Endothelial cell of umbilical vein (primary cell): Measurements from ENCODE around the gene LRP11. TPM values are rescaled to one million over a fixed set of nuclear protein-coding genes. Genes with fewer than 3 reads are reported as not detected.

Source experiments
- BruUV-seq: library from RNA; stranded (reverse); fragments of 400-500 nt; replicated peaks from 2 replicates; lab custom pipeline; 2021; lab: Mats Ljungman, UMichigan
- CTCF ChIA-PET: fragments of 300-600, 350-600 bp; sonication (Branson Sonifier 250); formaldehyde crosslinking; loops from one replicate; lab custom pipeline; 2021; ENCODE audit warnings: antibody characterized with exemption, inconsistent platforms; lab: Charles Lee
- POLR2A ChIA-PET: fragments of 300-600, 350-600 bp; sonication (Branson Sonifier 250); formaldehyde crosslinking; loops from one replicate; lab custom pipeline; 2021; ENCODE audit warnings: antibody characterized with exemption, inconsistent platforms; lab: Charles Lee
- DNase-seq: peaks from one replicate; pipeline ENCODE4 v3.0.0-alpha.2; 2011; ENCODE audit warnings: low read depth, low spot score
- FAIRE-seq: peaks from 2 replicates; lab custom pipeline; 2011; peaks lifted over from hg19 to GRCh38; lab: Jason Lieb, UNC
- H2AFZ ChIP-seq: 2 replicates; pipeline ENCODE4 v1.6.0; 2012; ENCODE audit warnings: low read depth, low read length, control low read depth, inconsistent platforms
- H3K27ac ChIP-seq: 2 replicates; pipeline ENCODE4 v1.5.1; 2011; ENCODE audit warnings: low read depth, mild to moderate bottlenecking, control low read depth, low read length, moderate library complexity; ENCODE audit not compliant: insufficient read depth
- H3K27me3 ChIP-seq, 2 experiments: 2 replicates each; pipeline versions ENCODE4 v1.6.0 to v1.6.1; 2011; ENCODE audit warnings: low read length in 2 of 2, mixed read lengths in 1 of 2; ENCODE audit not compliant: control insufficient read depth in 2 of 2, insufficient read depth in 2 of 2
- H3K36me3 ChIP-seq, 2 experiments: 2 replicates in 1 of 2; 3 replicates in 1 of 2; pipeline ENCODE4 v1.5.1; 2011; ENCODE audit warnings: low read length in 2 of 2, mild to moderate bottlenecking in 1 of 2, moderate library complexity in 1 of 2; ENCODE audit not compliant: control insufficient read depth in 2 of 2, insufficient read depth in 2 of 2; ENCODE audit errors: extremely low read depth in 1 of 2
- H3K4me1 ChIP-seq: 3 replicates; pipeline ENCODE4 v1.5.1; 2011; ENCODE audit warnings: mild to moderate bottlenecking, low read length; ENCODE audit not compliant: control insufficient read depth, insufficient read depth; ENCODE audit errors: extremely low read depth
- H3K4me2 ChIP-seq: 2 replicates; pipeline ENCODE4 v1.6.1; 2011; ENCODE audit warnings: low read length, control low read depth, mixed read lengths; ENCODE audit not compliant: insufficient read depth
- H3K4me3 ChIP-seq, 3 experiments: fragments of 200-600 bp in 1 of 3; sonication (generic), shearing (Covaris generic) in 1 of 3; replicated peaks in 1 of 3; 2 replicates each; pipeline ENCODE4 v1.5.1; 2011 to 2016; ENCODE audit warnings: control low read depth in 3 of 3, low read length in 3 of 3, mild to moderate bottlenecking in 2 of 3, inconsistent platforms in 1 of 3, low read depth in 1 of 3, moderate library complexity in 1 of 3; ENCODE audit not compliant: insufficient read depth in 1 of 3
- H3K79me2 ChIP-seq: 2 replicates; pipeline ENCODE4 v1.6.0; 2012; ENCODE audit warnings: low read length, inconsistent platforms; ENCODE audit not compliant: control insufficient read depth, insufficient read depth
- H3K9ac ChIP-seq: replicated peaks from 2 replicates; pipeline ENCODE3; 2011; ENCODE audit warnings: low read length, control low read depth; ENCODE audit not compliant: insufficient read depth; ENCODE audit errors: extremely low read depth
- H3K9me1 ChIP-seq: replicated peaks from 3 replicates; pipeline ENCODE4 v1.6.0; 2011; ENCODE audit warnings: mild to moderate bottlenecking, low read length; ENCODE audit not compliant: control insufficient read depth, insufficient read depth; ENCODE audit errors: extremely low read depth
- H3K9me3 ChIP-seq: replicated peaks from 2 replicates; pipeline ENCODE4 v1.5.1; 2012; ENCODE audit warnings: low read length, inconsistent platforms; ENCODE audit not compliant: control insufficient read depth, insufficient read depth
- H4K20me1 ChIP-seq: replicated peaks from 2 replicates; pipeline ENCODE3; 2011; ENCODE audit warnings: mild to moderate bottlenecking, low read length; ENCODE audit not compliant: control insufficient read depth, insufficient read depth; ENCODE audit errors: extremely low read depth
- CTCF ChIP-seq, 2 donors: IDR thresholded peaks; 1 replicate in 1 of 2; 2 replicates in 1 of 2; pipeline ENCODE4 v1.5.1; 2011; ENCODE audit warnings: low read length in 2 of 2, mild to moderate bottlenecking in 2 of 2, moderate library complexity in 2 of 2, control low read depth in 1 of 2, inconsistent platforms in 1 of 2, low read depth in 1 of 2; ENCODE audit not compliant: insufficient read depth in 1 of 2; ENCODE audit errors: extremely low read depth in 1 of 2
- EZH2 ChIP-seq: IDR thresholded peaks from 2 replicates; pipeline ENCODE4 v1.6.1; 2012; ENCODE audit warnings: borderline replicate concordance, low read depth, mild to moderate bottlenecking, moderate library complexity, low read length, inconsistent platforms; ENCODE audit not compliant: severe bottlenecking
- FOS ChIP-seq: IDR thresholded peaks from 2 replicates; pipeline ENCODE4 v1.6.1; 2011; ENCODE audit warnings: mild to moderate bottlenecking, low read length, moderate library complexity, borderline replicate concordance; ENCODE audit not compliant: insufficient read depth
- GATA2 ChIP-seq: IDR thresholded peaks from 2 replicates; pipeline ENCODE4 v1.7.0; 2011; ENCODE audit warnings: low read depth, mild to moderate bottlenecking, moderate library complexity, mixed read lengths, low read length; ENCODE audit not compliant: insufficient read length, insufficient read depth
- JUN ChIP-seq: IDR thresholded peaks from 2 replicates; pipeline ENCODE4 v1.6.1; 2011; ENCODE audit warnings: borderline replicate concordance, low read depth; ENCODE audit not compliant: insufficient read length, insufficient read depth
- MYC ChIP-seq: IDR thresholded peaks from one replicate; pipeline ENCODE4 v1.6.1; 2011; ENCODE audit warnings: mild to moderate bottlenecking, low read depth, low read length
- POLR2A ChIP-seq: IDR thresholded peaks from 2 replicates; pipeline ENCODE4 v1.6.1; 2012; ENCODE audit warnings: low read depth, mild to moderate bottlenecking, control low read depth, low read length
- POLR2AphosphoS5 ChIP-seq: IDR thresholded peaks from 2 replicates; pipeline ENCODE4 v1.6.1; 2012; ENCODE audit warnings: low read depth, mild to moderate bottlenecking, control low read depth, low read length, moderate library complexity; ENCODE audit not compliant: insufficient read depth
- dilution Hi-C: fragments of 300-500 bp; cut with MboI; formaldehyde crosslinking; loops from one replicate; pipeline ENCODE4 v1.15.0; 2019; ENCODE audit warnings: low sequenced_read_pairs; ENCODE audit not compliant: extremely low pct_ligation_motif_present
- intact Hi-C: fragments of 100-400 bp; cut with micrococcal nuclease; formaldehyde crosslinking; loops from one replicate; pipeline ENCODE4 v1.10.0; 2022
- polyA plus RNA-seq, 4 experiments: library from polyadenylated mRNA; depleted of rRNA in 3 of 4; stranded (reverse) in 3 of 4; unstranded in 1 of 4; fragments of >200 nt; gene quantifications; 2 replicates each; pipeline versions ENCODE4 v1.2.1 to v1.2.3, GENCODE V29; 2011 to 2012; ENCODE audit warnings: missing spikeins in 1 of 4
- total RNA-seq: library from RNA; stranded (reverse); gene quantifications from 2 replicates; pipeline ENCODE4 v1.2.3, GENCODE V29; 2021
- TF ChIP-seq, protein P1 (sequence below): IDR thresholded peaks from 2 replicates; pipeline ENCODE4 v1.6.1; 2011; ENCODE audit not compliant: insufficient read depth, insufficient read length

The LRP11 gene
- total and polyA plus RNA-seq, 2 donors (not counting 3 experiments of a cell fraction or from before 2014, with no cell fraction given): 23.1 to 59.1 TPM

- H3K9me1 ChIP-seq: no peaks in the 10 kb centered on the region
- H3K27ac ChIP-seq: no peak overlapping the region
- H3K9ac ChIP-seq: no peak overlapping the region
- intact Hi-C loops: no loop called here
- CTCF ChIA-PET: interaction anchor here (0.9 kb wide), 1 partner anchor 85 kb away, joined by 3 read pairs; no protein-coding TSS in a partner anchor
- BruUV-seq: no TSS peak
- no peaks in the 10 kb centered on the region for H3K79me2 ChIP-seq
- H3K36me3 ChIP-seq: peaks cover 2 to 5% of the 10 kb centered on the region in 2 experiments
- POLR2A ChIA-PET: no interaction called here
- DNase-seq (no peak), FAIRE-seq (no peak)
- H3K27me3 ChIP-seq: no peaks in the 10 kb centered on the region
- dilution Hi-C loops: no loop called here
- H3K4me3 ChIP-seq: no peak overlapping the region
- H4K20me1 ChIP-seq: no peaks in the 10 kb centered on the region
- no peak overlapping the region for H3K4me2 ChIP-seq
- TF ChIP-seq MYC (no peak), CTCF (IDR thresholded peaks at IDR 0.05; ENCODE audit: extremely low read depth in 1 of 2, insufficient read depth in 1 of 2, low read depth in 1 of 2, low read length in 2 of 2) (no peak), POLR2A (no peak), JUN (no peak)
- TF ChIP-seq, protein P1, sequence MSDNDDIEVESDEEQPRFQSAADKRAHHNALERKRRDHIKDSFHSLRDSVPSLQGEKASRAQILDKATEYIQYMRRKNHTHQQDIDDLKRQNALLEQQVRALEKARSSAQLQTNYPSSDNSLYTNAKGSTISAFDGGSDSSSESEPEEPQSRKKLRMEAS: no peak
- no peak overlapping the region for H2AFZ ChIP-seq
- H3K9me3 ChIP-seq: no peaks in the 10 kb centered on the region
- H3K4me1 ChIP-seq: no peaks in the 10 kb centered on the region
These were observed 50.8 kb downstream of the LRP11 start for GRCh38 chr6:149813351-149813750.

- POLR2A ChIA-PET: no interaction called here
- FAIRE-seq (no peak), DNase-seq (no peak)
- CTCF ChIA-PET: interaction anchor here (0.5 to 2.6 kb wide), 3 partner anchors 8 to 703 kb away, joined by 3 to 12 read pairs (median 3); no protein-coding TSS in a partner anchor
- no TSS peak for BruUV-seq
- intact Hi-C loops (no loop called here), dilution Hi-C loops (no loop called here)
- Histone ChIP-seq H4K20me1 (no peaks in the 10 kb centered on the region), H3K9me1 (no peaks in the 10 kb centered on the region), H3K4me2 (no peak overlapping the region), H3K27ac (no peak overlapping the region), H3K27me3 (no peaks in the 10 kb centered on the region), H3K36me3 (peaks cover 2 to 5% of the 10 kb centered on the region in 2 experiments), H3K79me2 (no peaks in the 10 kb centered on the region), H3K9me3 (no peaks in the 10 kb centered on the region), H3K4me3 (no peak overlapping the region), H3K9ac (no peak overlapping the region), H3K4me1 (no peaks in the 10 kb centered on the region), H2AFZ (no peak overlapping the region)
- TF ChIP-seq POLR2A (no peak), CTCF (IDR thresholded peaks at IDR 0.05; ENCODE audit: extremely low read depth in 1 of 2, insufficient read depth in 1 of 2, low read depth in 1 of 2, low read length in 2 of 2) (no peak), FOS (no peak), GATA2 (no peak), POLR2AphosphoS5 (no peak), JUN (no peak), MYC (no peak), EZH2 (no peak)
- TF ChIP-seq, protein P1: no peak
These were observed 54.4 kb downstream of the LRP11 start for GRCh38 chr6:149809798-149810197.
